OCI-LY1 (cell line): ENCODE measurements around the gene CBX8.

Experiments
- H2AFZ ChIP-seq: fragments of 200-600 bp; sonication (generic), shearing (Covaris generic); 2 replicates; pipeline ENCODE4 v1.6.0; 2014; ENCODE audit warnings: antibody characterized with exemption, mild to moderate bottlenecking, low read length
- H3F3A ChIP-seq: fragments of 200-600 bp; sonication (generic), shearing (Covaris generic); 2 replicates; pipeline ENCODE4 v1.6.0; 2014; ENCODE audit warnings: mild to moderate bottlenecking, antibody characterized with exemption, low read length, moderate library complexity; ENCODE audit not compliant: insufficient read depth
- H3K27ac ChIP-seq: fragments of 200-600 bp; sonication (generic); 2 replicates; pipeline ENCODE4 v1.5.1; 2014; ENCODE audit warnings: low read length, mixed run types, mild to moderate bottlenecking, low read depth; ENCODE audit not compliant: poor library complexity, severe bottlenecking
- H3K27me3 ChIP-seq: fragments of 200-600 bp; sonication (generic); 2 replicates; pipeline ENCODE4 v1.6.0; 2014; ENCODE audit warnings: antibody characterized with exemption, mild to moderate bottlenecking, low read length, moderate library complexity; ENCODE audit not compliant: insufficient read depth
- H3K36me3 ChIP-seq: fragments of 200-600 bp; sonication (generic); 2 replicates; pipeline ENCODE4 v1.6.1; 2014; ENCODE audit warnings: mild to moderate bottlenecking, antibody characterized with exemption, low read length, moderate library complexity, mixed read lengths; ENCODE audit not compliant: insufficient read depth
- H3K4me1 ChIP-seq: fragments of 200-600 bp; sonication (generic); 2 replicates; pipeline ENCODE4 v1.5.1; 2014; ENCODE audit warnings: mild to moderate bottlenecking, low read length, moderate library complexity; ENCODE audit not compliant: insufficient read depth, severe bottlenecking
- H3K4me2 ChIP-seq: fragments of 200-600 bp; sonication (generic), shearing (Covaris generic); 2 replicates; pipeline ENCODE4 v1.6.1; 2014; ENCODE audit warnings: low read length
- H3K4me3 ChIP-seq: fragments of 200-600 bp; sonication (generic); 2 replicates; pipeline ENCODE4 v1.5.1; 2014; ENCODE audit warnings: low read length, low read depth, mild to moderate bottlenecking, mixed read lengths; ENCODE audit not compliant: poor library complexity, severe bottlenecking
- H3K79me2 ChIP-seq: fragments of 200-600 bp; shearing (Covaris generic); 2 replicates; pipeline ENCODE4 v1.6.1; 2016; ENCODE audit warnings: mixed run types, low read length, mixed read lengths; ENCODE audit not compliant: insufficient read depth
- H3K9ac ChIP-seq: fragments of 200-600 bp; sonication (generic), shearing (Covaris generic); 2 replicates; pipeline ENCODE4 v1.6.1; 2014; ENCODE audit warnings: mild to moderate bottlenecking, low read length, mixed read lengths
- H3K9me2 ChIP-seq: fragments of 200-600 bp; sonication (generic), shearing (Covaris generic); 2 replicates; pipeline ENCODE4 v1.6.1; 2014; ENCODE audit warnings: low read depth, mild to moderate bottlenecking, low read length, mixed read lengths
- H3K9me3 ChIP-seq: fragments of 200-600 bp; shearing (Covaris generic); 2 replicates; pipeline ENCODE4 v1.6.1; 2014; ENCODE audit warnings: low read length, mixed read lengths
- H4K20me1 ChIP-seq: fragments of 200-600 bp; sonication (generic), shearing (Covaris generic); 2 replicates; pipeline ENCODE4 v1.6.0; 2016; ENCODE audit warnings: mild to moderate bottlenecking, low read length; ENCODE audit not compliant: insufficient read depth
- EZH2 ChIP-seq: fragments of 200-600 bp; sonication (generic), shearing (Covaris generic); IDR thresholded peaks from 2 replicates; pipeline ENCODE4 v1.8.0; 2017; ENCODE audit warnings: borderline replicate concordance, mixed run types, mild to moderate bottlenecking, antibody characterized with exemption, low read length, moderate library complexity, mixed read lengths
- TF ChIP-seq, protein P1 (sequence below): fragments of 200-600 bp; sonication (generic), shearing (Covaris generic); IDR thresholded peaks from 2 replicates; pipeline ENCODE4 v1.5.1; 2017; ENCODE audit warnings: mild to moderate bottlenecking, antibody characterized with exemption, low read length, moderate library complexity, mixed read lengths

CBX8 gene

DNA sequence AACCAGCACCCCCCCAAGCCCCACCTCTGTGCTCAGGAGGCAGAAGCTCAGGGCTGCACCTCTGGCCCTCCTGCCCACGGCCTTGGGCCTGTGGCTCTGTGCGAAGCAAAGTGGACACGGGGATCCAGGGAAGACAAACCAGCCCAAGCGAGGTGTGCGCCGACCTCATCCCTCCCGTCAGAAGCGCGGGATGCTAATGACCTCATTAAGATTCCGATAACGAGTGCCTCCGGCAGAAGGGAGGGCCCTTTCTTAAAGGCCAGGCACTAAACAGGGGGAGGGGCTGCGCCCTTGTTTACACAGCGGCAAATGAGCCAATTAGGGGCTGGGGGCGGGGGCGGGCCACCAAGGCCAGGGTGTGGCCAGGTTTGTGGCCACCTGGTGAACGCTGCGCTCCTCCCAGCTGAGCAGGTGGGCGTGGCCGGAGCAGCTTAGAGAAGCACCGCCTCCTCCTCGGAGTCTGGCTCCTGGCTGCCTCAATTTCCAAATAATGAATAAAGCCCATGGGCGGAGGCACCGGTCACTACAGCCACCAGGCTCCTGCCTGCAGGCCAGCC, 39.2 kb upstream of the CBX8 start:
- H3K9me3 ChIP-seq = no peaks in the 10 kb centered on the region
- H3K27ac ChIP-seq = peak overlapping the region; percentile 90
- TF ChIP-seq, protein P1, sequence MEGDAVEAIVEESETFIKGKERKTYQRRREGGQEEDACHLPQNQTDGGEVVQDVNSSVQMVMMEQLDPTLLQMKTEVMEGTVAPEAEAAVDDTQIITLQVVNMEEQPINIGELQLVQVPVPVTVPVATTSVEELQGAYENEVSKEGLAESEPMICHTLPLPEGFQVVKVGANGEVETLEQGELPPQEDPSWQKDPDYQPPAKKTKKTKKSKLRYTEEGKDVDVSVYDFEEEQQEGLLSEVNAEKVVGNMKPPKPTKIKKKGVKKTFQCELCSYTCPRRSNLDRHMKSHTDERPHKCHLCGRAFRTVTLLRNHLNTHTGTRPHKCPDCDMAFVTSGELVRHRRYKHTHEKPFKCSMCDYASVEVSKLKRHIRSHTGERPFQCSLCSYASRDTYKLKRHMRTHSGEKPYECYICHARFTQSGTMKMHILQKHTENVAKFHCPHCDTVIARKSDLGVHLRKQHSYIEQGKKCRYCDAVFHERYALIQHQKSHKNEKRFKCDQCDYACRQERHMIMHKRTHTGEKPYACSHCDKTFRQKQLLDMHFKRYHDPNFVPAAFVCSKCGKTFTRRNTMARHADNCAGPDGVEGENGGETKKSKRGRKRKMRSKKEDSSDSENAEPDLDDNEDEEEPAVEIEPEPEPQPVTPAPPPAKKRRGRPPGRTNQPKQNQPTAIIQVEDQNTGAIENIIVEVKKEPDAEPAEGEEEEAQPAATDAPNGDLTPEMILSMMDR = no peak
- no peak for TF ChIP-seq EZH2
- H4K20me1 ChIP-seq = no peaks in the 10 kb centered on the region
- peaks cover 41% of the 10 kb centered on the region for H3K36me3 ChIP-seq
- H3K4me1 ChIP-seq = peaks cover 22% of the 10 kb centered on the region
- H3K27me3 ChIP-seq = no peaks in the 10 kb centered on the region
- H3K4me3 ChIP-seq = peak overlapping the region; percentile 73
- peak overlapping the region; percentile 68 for H3K4me2 ChIP-seq
- H3K9me2 ChIP-seq = no peaks in the 10 kb centered on the region
- peak overlapping the region; percentile 52; the same call in 1 of the 2 replicates for H3K9ac ChIP-seq
- H2AFZ ChIP-seq = no peak overlapping the region
- H3K79me2 ChIP-seq = no peaks in the 10 kb centered on the region; the same call in 1 of the 2 replicates
- H3F3A ChIP-seq = no peaks in the 10 kb centered on the region

DNA sequence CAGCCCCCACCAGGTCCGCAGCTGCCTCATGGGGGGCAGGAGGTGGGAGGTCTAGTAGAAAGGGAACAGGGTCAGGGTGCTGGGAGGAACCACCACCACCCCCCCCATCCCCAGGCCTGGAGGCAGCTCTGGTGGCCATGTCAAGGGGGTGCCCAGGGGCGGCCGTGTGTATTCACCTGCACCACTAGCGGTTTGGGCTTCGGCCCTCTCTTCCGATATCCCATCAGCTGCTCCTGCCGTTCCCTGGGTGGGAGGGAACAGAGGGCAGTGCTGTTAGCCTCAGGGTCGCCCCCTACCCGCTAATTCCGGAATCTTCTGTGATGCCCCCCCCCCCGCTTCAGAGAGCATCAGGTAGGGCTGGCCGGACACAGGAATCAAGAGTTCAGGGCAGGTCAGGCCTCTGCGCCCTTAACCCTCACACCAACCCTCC, 38.6 kb upstream of the CBX8 start:
- H3K4me3 ChIP-seq = no peak overlapping the region
- H3K4me1 ChIP-seq = peaks cover 22% of the 10 kb centered on the region
- TF ChIP-seq EZH2 = no peak
- TF ChIP-seq, protein P1 = no peak
- H4K20me1 ChIP-seq = no peaks in the 10 kb centered on the region
- H3K79me2 ChIP-seq = no peaks in the 10 kb centered on the region; the same call in 1 of the 2 replicates
- H3K27me3 ChIP-seq = no peaks in the 10 kb centered on the region
- peaks cover 41% of the 10 kb centered on the region for H3K36me3 ChIP-seq
- no peaks in the 10 kb centered on the region for H3K9me2 ChIP-seq
- H3K27ac ChIP-seq = no peak overlapping the region
- H3K9ac ChIP-seq = no peak overlapping the region
- no peaks in the 10 kb centered on the region for H3F3A ChIP-seq
- H2AFZ ChIP-seq = no peak overlapping the region
- H3K4me2 ChIP-seq = no peak overlapping the region
- no peaks in the 10 kb centered on the region for H3K9me3 ChIP-seq

DNA sequence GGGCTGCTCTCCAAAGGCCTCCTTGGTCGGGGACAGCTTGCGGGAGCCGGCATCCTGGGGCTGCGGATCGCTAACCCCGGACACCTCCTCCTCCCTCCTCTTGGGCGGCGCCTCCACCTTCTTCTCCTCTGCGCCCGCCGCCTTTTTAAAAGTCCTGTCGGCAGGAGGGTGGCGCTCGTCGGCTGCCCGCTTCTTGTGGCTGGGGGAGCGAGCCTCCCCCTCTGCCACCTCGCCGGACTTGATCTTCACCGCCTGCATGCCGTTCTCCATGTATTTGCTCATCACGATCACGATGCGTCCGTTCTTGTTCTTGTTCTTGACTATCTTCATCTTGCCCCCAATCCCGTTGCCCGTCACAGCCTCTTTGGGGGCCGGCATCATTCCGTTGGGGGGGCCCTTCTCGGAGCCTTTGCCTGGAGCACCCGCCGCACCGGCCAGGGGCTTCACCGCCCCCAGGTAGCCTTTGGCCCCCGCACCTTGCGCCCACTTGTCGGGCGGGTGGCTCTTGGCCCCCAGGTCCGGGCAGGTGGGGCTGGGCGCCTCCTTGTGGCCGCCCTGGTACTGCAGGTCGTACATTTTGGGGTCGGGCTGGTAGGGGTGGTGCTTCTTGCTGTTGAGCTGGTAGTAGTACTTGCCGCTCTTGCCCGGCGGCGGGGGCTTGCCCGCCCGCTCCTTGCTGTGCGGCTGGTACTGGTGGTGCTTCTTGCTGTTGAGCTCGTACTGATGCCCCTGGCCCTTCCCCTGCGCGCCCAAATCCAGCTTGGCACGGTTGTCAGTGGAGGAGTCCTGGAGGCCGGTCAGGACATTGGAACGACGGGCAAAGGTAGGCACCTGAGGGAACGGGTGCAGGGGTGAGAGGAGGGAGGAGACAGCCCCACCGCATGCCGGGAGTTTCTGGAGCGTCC, 37.9 kb upstream of the CBX8 start:
- Histone ChIP-seq H3K4me1 (peaks cover 22% of the 10 kb centered on the region), H3K9me2 (no peaks in the 10 kb centered on the region), H3K9me3 (no peaks in the 10 kb centered on the region), H3K27ac (no peak overlapping the region), H3K36me3 (peaks cover 41% of the 10 kb centered on the region), H3F3A (no peaks in the 10 kb centered on the region), H3K4me2 (no peak overlapping the region), H2AFZ (no peak overlapping the region), H3K9ac (no peak overlapping the region), H3K4me3 (no peak overlapping the region), H4K20me1 (no peaks in the 10 kb centered on the region), H3K79me2 (no peaks in the 10 kb centered on the region; the same call in 1 of the 2 replicates), H3K27me3 (no peaks in the 10 kb centered on the region)
- TF ChIP-seq, protein P1 = peak; percentile 79
- TF ChIP-seq EZH2 = no peak
